ENCODE measurements around the gene ZBTB25. TPM values are rescaled to one million over a fixed set of nuclear protein-coding genes. Genes with fewer than 3 reads are reported as not detected.

Gene ZBTB25
- total RNA-seq, 2 experiments from 2014 or later = 18.4 to 35.4 TPM

DNA sequence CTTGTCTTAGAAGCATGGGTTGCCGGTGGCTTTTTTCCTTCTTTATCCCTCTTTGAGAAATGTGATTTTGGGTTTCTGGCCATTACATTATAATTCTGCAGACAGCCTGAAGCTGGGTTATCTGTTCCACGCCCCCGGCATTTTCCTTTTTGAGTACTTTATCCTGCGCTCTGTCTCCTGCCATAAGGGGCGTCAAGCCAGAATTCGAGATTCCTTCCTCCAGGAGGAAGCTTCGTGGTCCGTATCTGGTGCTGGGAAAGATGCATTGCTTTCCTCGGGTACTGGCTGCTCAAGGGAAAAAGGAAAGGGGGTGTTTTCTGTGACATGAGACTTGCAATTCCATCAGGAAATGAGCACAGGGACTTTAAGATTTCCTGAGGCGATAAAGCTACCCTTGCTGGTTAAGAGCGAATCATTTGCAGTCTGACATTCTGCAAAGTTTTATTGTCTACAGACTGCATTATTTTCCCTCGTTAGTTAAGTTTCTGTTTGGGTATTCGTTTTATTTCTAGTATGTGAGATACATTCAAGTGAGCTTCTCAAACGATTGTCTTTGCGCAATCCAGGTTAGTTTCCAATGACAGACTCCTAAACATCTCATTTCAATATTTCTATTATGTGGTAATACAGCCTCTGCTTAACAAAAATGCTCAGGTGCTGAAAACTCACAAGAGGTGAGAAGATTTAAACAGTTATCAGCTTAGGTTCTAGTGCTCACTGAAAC lies 37.6 kb downstream of the ZBTB25 start:
- DNase-seq (ENCODE audit: low spot score) = no peak
- BruUV-seq (replicated peaks) = no TSS peak
- Histone ChIP-seq H3K36me3 (ENCODE audit: insufficient read depth, low read length) (peaks cover 23% of the 10 kb centered on the region), H2AFZ (ENCODE audit: low read length) (no peak overlapping the region), H3K4me1 (ENCODE audit: insufficient read depth, low read length, poor library complexity, severe bottlenecking) (peaks cover 44% of the 10 kb centered on the region), H3K4me3 (ENCODE audit: low read depth, low read length, poor library complexity, severe bottlenecking) (peak overlapping the region; percentile 60), H3K9me2 (ENCODE audit: insufficient read depth, low read length) (no peaks in the 10 kb centered on the region), H3K4me2 (ENCODE audit: low read length) (peak overlapping the region; percentile 78), H4K20me1 (ENCODE audit: insufficient read depth, low read length) (peaks cover 8% of the 10 kb centered on the region; the same call in 1 of the 2 replicates), H3K27ac (ENCODE audit: low read depth, low read length, poor library complexity, severe bottlenecking) (no peak overlapping the region), H3K79me2 (ENCODE audit: insufficient read depth, low read depth, low read length) (no peaks in the 10 kb centered on the region), H3K9me3 (ENCODE audit: low read length) (no peaks in the 10 kb centered on the region)
- POLR2A ChIA-PET = interaction anchor here (0.7 to 1.5 kb wide), 2 partner anchors 72 to 78 kb away, joined by 3 to 4 read pairs; partner anchors contain the start of gene MTHFD1
- TF ChIP-seq, protein P1, sequence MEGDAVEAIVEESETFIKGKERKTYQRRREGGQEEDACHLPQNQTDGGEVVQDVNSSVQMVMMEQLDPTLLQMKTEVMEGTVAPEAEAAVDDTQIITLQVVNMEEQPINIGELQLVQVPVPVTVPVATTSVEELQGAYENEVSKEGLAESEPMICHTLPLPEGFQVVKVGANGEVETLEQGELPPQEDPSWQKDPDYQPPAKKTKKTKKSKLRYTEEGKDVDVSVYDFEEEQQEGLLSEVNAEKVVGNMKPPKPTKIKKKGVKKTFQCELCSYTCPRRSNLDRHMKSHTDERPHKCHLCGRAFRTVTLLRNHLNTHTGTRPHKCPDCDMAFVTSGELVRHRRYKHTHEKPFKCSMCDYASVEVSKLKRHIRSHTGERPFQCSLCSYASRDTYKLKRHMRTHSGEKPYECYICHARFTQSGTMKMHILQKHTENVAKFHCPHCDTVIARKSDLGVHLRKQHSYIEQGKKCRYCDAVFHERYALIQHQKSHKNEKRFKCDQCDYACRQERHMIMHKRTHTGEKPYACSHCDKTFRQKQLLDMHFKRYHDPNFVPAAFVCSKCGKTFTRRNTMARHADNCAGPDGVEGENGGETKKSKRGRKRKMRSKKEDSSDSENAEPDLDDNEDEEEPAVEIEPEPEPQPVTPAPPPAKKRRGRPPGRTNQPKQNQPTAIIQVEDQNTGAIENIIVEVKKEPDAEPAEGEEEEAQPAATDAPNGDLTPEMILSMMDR (conservative IDR thresholded peaks at IDR 0.05; ENCODE audit: low read length) = no peak
- no peak for TF ChIP-seq EZH2phosphoT487 (IDR thresholded peaks at IDR 0.05; ENCODE audit: borderline replicate concordance, low read depth, low read length)
- CTCF ChIA-PET (ENCODE audit: unreplicated experiment) = no interaction called here
- intact Hi-C loops (cut with micrococcal nuclease; ENCODE audit: unreplicated experiment) = loop anchor here (1.0 kb wide), 1 partner anchor 127 kb away; no protein-coding TSS in a partner anchor

DNA sequence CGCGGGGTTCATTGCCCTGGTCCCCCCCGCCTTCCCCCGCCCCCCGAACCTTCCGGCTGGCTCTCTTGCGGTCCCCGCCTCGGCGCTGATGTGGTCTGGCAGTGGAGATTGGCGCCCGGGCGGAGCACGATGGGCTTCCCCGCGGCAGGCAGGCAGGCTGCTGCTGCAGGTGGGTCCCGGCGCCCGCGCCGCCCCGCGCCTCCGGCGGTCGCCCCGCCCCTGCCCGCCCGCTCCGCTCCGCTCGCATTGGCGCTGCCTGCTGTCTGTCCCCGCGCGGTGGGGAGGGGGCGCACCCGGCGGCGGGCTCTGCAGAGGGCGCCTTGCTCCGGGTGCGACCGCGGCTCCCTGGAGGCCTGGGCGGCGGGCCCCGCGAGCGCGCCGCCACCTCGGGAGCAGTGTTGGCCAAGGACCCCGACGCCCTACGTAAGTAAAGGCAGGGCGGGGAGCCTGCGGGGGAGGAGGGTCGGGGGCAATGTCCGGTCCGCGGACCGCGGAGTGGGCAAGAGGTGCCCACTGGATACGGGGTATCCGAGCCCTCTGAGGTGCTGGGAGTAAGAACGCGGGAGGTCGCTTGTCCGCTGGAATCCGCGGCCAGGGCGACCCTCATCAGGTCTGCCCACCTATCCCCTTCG lies 38.3 kb downstream of the ZBTB25 start, which contains the start of gene AKAP5:
Gene AKAP5 (plus strand): TSS at position 309 of the 632 bp plus-strand sequence. CDS start 2,896 bp downstream, outside the sequence.
- Histone ChIP-seq H3K36me3 (ENCODE audit: insufficient read depth, low read length) (peaks cover 24% of the 10 kb centered on the region), H4K20me1 (ENCODE audit: insufficient read depth, low read length) (peaks cover 8% of the 10 kb centered on the region; the same call in 1 of the 2 replicates), H3K27ac (ENCODE audit: low read depth, low read length, poor library complexity, severe bottlenecking) (no peak within 1 kb of the TSS), H3K9me3 (ENCODE audit: low read length) (no peaks in the 10 kb centered on the region), H3K4me2 (ENCODE audit: low read length) (peak within 1 kb of the TSS; percentile 78), H3K4me1 (ENCODE audit: insufficient read depth, low read length, poor library complexity, severe bottlenecking) (peaks cover 44% of the 10 kb centered on the region), H3K9me2 (ENCODE audit: insufficient read depth, low read length) (no peaks in the 10 kb centered on the region), H2AFZ (ENCODE audit: low read length) (no peak within 1 kb of the TSS; the same call in 1 of the 2 replicates), H3K79me2 (ENCODE audit: insufficient read depth, low read depth, low read length) (no peaks in the 10 kb centered on the region), H3K4me3 (ENCODE audit: low read depth, low read length, poor library complexity, severe bottlenecking) (peak within 1 kb of the TSS; percentile 60)
- ChIA-PET CTCF (ENCODE audit: unreplicated experiment) (no interaction called here), POLR2A (interaction anchor here (1.3 to 1.4 kb wide), 2 partner anchors 12 to 24 kb away, joined by 3 read pairs; no protein-coding TSS in a partner anchor)
- DNase-seq (ENCODE audit: low spot score) = peak; percentile 60
- TF ChIP-seq, protein P1 (conservative IDR thresholded peaks at IDR 0.05; ENCODE audit: low read length) = no peak
- TF ChIP-seq EZH2phosphoT487 (IDR thresholded peaks at IDR 0.05; ENCODE audit: borderline replicate concordance, low read depth, low read length) = no peak
- intact Hi-C loops (cut with micrococcal nuclease; ENCODE audit: unreplicated experiment) = loop anchor here (1.0 kb wide), 1 partner anchor 126 kb away; no protein-coding TSS in a partner anchor
- BruUV-seq (replicated peaks) = no TSS peak

Data from OCI-LY7 (cell line).